HG03565 (cell line): ENCODE results near the gene MYDGF.
"Not testable (repeated sequence)": the region's sequence is repeated elsewhere in the genome, so short reads cannot be mapped to it uniquely, and the experiment has no call there.

Experiments
- ATAC-seq: cut with Tn5 transposase; IDR thresholded peaks from one replicate; pipeline ENCODE4 v1.9.1; 2021; ENCODE audit warnings: mild to moderate bottlenecking, moderate library complexity; ENCODE audit not compliant: unreplicated experiment

MYDGF gene

GRCh38 chr19:4701557-4701956 lies 31.4 kb upstream of the MYDGF start:
- no peak for ATAC-seq

DNA sequence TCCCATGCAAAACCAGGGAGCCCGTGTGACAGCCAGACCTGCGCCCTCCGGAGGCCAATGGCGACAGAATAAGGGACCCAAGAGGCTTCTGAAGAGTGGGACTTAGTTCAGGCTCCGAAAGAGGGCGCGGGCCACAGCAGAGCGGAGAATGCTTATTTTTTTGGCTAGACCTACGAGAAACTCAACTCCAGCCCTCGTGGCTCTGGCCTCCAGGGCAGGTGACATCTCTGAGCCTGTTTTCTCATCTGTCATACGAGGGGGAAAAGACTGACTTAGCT lies 30.5 kb upstream of the MYDGF start:
- no peak for ATAC-seq

DNA sequence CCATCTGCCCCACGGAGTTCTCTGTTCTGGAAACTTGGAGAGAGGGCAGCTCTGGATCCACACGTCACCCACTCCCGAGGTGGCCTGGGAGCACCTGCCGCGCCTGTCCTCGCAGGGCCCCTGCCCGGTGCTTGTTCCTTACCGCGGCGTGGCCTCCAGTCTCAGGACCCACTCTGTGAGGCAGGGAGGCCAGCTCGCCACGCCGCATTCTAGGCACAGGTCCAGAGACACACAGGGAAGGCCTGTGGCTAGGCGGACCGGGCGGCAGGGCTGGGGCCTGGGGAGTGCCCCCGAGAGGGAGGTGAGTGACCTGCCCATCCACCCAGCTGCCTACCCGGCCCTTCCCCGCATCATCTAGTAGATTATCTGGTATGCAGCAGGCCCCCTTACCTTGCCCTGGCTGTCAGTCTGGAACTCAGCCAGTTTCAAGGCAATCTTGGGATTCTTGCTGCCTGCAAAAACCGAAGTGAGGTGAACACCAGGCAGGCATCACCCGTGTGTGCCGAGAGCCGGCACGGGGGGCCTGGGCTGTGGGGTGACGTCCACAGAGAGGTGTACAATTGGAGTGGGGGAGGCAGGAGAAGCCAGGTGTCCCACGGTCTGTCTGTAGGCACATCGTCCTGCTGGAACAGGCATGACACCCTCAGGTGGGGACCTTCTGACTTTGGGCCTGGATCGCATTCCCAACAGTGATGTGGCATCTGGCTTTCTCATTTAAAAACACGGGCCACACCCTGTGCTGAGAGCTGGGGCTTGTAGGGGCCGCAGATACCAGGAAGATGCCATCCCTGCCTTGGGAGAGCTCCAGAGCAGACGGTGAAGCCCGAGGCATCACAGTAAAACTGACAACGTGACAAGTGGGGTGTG lies 29.9 kb upstream of the MYDGF start:
- no peak for ATAC-seq

DNA sequence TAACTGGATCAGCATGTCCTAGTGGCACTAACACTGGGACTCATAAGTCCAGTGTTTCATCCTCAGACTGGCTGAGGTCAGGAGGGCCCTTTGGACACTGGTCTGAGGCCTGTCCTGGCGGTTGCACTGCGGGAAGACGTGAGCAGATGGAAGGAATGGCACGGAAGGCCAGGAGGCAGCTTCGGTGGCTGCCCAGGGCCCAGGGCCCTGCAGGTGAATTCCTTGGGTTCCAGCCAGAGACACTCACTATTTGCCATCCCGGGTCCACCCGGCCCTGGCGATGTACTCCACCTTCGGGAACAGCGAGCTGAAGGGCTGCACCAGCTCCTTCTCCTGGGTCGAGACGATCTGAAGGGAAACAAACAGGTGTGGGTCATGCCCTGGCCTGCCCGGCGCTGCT lies 27.2 kb upstream of the MYDGF start:
- ATAC-seq = no peak

DNA sequence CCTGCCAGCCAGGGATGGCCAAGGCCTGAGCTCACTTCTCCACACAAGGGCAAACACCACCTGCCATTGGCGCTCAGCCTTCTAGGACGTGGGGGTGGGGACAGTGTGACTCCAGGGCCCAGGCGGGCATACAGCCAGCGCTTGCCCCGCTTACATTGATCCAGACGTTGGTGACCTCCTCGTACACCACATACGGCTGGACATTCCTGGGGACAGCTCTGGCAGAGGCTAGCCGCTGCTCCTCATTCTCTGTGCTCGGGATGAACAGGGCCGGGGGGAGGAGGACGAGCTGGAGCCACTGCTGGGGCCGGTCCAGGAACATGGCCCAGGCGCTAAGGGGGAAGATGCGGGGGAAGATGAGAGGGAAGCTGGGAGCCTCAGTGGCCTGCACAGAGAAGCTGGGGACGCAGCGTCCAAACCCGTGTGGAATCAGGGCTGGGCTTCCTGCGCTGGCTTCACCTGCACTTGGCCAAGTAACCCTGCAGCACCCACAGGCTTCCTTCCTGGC lies 25.1 kb upstream of the MYDGF start:
- no peak for ATAC-seq

DNA sequence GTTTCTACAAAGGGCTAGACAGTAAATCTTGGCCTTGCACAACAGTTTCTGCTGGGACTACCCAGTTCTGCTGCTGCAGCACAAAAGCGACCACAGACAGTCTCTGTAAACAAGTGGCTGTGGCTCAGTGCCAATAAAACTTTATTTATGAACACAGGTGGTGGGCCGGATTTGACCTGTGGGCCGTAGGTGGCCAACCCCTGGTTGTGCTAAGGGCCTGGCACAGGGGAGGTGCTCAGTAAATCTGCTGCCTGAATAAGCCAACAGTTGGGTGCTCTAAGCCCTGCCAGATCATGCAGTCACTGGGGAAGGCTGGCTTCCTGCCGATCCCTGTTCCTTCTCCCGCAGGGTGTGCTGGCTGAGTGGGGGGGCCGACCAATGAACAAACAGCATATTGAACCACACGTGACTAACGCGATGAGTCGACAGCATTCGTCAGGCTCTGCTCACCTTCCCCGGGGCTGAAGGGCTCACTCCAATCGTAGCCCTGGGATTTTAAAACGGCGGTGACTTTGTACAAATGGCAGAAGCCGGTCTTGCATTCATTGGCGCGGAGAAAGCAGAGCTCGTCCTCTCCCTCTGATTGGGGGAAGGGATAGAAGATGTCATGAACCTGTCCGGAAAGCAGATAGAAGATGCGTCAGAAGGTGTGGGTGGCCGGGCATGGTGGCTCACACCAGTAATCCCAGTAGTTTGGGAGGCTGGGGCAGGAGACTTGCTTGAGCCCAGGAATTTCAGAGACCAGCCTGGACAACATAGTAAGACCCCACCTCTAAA lies 24.3 kb upstream of the MYDGF start:
- ATAC-seq = no peak

- ATAC-seq = no peak
Measured at GRCh38 chr19:4693471-4694121, 23.5 kb upstream of the MYDGF start.

DNA sequence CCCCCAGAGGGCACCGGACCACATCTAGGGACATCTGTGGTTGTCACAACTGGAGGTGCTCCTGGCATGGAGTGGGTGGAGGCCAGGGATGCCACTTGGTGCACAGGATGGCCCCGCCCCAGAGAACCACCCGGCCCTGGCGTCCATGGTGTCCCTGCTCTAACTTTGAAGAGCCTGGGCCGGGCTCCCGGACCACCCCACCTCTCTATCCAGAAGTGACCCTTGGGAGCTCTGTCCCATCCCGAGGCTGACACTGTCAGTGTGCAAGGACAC lies 22.9 kb upstream of the MYDGF start:
- no peak for ATAC-seq

- ATAC-seq = no peak
Measured at GRCh38 chr19:4692251-4693077, 22.3 kb upstream of the MYDGF start.

GRCh38 chr19:4691373-4691772 lies 21.2 kb upstream of the MYDGF start:
- ATAC-seq = no peak

DNA sequence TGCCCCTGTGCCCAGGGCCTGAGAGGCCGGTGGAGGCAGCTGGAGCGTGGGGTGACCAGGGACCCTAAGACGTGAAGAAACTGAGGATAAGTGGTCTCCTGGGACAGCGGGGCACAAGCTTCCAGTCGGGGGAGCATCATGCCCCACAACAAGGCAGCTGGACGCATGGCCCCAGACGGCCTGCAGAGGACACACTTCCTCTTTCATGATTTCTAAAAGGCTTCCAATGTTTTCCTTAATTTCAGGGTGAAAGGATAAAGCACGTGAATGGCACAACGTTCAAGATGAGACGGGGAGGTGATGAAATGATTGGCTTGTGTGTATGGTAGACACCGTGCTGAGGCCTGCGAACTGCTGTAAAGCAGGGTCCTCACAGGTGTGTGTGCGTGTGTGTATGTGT lies 20.2 kb upstream of the MYDGF start:
- no peak for ATAC-seq

- ATAC-seq = no peak
Measured at GRCh38 chr19:4689403-4689802, 19.3 kb upstream of the MYDGF start.

DNA sequence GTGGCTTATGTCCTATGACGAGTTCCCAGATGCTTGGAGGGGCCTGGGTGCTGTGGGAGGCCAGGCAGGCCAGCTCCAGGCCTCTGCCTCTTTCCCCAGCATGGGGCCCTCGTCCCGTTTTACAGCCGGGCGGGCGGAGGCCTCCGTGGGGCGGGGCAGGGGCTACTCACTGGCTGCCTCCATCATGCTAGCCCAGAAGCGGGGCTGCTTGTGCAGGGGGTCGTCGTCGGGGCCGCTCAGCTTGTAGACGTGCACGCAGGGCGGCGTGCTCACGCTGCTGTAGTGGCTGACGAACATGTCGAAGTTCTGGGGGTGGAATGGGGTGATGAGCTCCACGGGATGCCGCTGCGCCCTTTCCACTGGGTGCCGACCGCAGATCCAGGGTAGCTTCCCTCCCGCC lies 18.4 kb upstream of the MYDGF start:
- ATAC-seq = no peak

DNA sequence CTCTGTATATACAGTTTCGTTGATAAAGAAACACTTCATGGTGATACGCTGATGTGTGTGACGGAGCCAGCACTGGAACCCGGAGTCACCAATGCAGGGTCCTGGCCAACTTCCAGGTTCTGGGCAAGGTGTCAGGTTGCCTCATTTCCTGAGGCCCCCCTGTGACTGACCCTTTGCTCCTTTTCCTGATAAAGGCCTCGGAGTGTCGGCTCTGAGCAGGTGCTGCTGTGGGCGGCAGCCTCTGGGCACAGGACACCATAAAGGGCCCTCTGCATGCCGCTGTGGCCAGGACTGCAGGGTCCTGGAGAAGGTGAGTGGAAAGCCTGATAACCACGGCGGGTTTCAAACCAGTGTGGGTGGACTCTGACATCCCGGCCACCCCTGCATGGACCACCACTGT lies 17.3 kb upstream of the MYDGF start:
- no peak for ATAC-seq

DNA sequence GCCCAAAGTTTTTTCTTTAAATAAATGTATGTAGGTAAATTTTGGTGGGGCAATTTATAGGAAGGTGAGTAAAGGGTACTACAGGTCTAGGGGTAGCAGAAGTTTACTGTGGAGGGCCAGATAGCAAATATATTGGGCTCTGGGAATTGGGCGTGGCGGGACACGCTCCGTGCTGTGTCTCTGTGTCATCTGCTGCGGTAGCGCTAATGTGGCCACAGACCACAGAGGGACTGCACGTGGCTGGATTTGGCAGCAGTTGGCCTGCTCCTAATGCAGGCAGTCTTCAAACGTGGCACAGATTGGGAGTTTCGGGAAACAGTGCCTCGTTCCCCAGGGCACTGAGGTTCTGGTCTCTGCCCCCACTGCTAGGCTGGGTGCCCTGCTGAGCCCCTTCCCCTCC lies 16.6 kb upstream of the MYDGF start:
- no peak for ATAC-seq

- no peak for ATAC-seq
Measured at GRCh38 chr19:4684312-4685095, 14.4 kb upstream of the MYDGF start.

- no peak for ATAC-seq
Measured at GRCh38 chr19:4682417-4683200, 12.5 kb upstream of the MYDGF start.

- ATAC-seq = not testable (repeated sequence)
Measured at GRCh38 chr19:4680021-4680420, 9.9 kb upstream of the MYDGF start.
